ENCODE data around the gene TAS2R50. TPM values are rescaled to one million over a fixed set of nuclear protein-coding genes. Genes with fewer than 3 reads are reported as not detected.
"Not testable (repeated sequence)": the region's sequence is repeated elsewhere in the genome, so short reads cannot be mapped to it uniquely, and the experiment has no call there.

The TAS2R50 gene, protein sequence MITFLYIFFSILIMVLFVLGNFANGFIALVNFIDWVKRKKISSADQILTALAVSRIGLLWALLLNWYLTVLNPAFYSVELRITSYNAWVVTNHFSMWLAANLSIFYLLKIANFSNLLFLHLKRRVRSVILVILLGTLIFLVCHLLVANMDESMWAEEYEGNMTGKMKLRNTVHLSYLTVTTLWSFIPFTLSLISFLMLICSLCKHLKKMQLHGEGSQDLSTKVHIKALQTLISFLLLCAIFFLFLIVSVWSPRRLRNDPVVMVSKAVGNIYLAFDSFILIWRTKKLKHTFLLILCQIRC
- 0.21 and 0.24 TPM in 2 replicates for polyA plus RNA-seq (2011; rRNA removed)
- 3.7 and 6.7 TPM in 2 replicates for polyA minus RNA-seq (2011; rRNA and poly(A)+ RNA removed)

DNA sequence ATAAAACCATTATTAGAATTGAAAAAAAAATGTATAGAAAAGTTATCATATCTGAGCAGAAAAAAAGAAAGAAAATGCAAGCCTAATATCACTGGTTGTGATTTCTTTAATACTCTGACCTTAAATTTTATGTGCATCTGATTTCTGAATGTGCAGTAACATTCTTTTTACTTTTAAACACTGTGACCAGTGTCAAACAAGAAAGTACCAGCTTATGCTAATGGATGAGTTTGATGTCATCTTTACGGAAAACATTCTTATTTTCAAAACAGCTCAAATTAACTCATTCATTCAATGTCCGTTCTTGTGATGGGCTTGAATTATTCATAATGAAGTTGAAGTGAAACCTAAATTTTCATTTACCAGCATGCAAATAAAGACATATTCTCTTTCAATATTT, at the start of gene TAS2R50:
Gene TAS2R50, minus strand, starts transcription at position 101 of the 400 bp plus-strand sequence. Its CDS starts 52 bp downstream, at position 49.
- no peak for DNase-seq (ENCODE audit: low read depth, low spot score)
- ChIA-PET POLR2A (no interaction called here), CTCF (interaction anchor here (0.9 kb wide), 1 partner anchor 10 kb away, joined by 3 read pairs; no protein-coding TSS in a partner anchor)
- Histone ChIP-seq H3K4me3 (ENCODE audit: low read depth, low read length) (no peak within 1 kb of the TSS), H3K27me3 (ENCODE audit: control insufficient read depth, insufficient read depth, low read length) (no peaks in the 10 kb centered on the region), H3K9me3 (ENCODE audit: control insufficient read depth, insufficient read depth, low read length) (no peaks in the 10 kb centered on the region), H3K27ac (ENCODE audit: low read depth, low read length) (no peak within 1 kb of the TSS)
- TF ChIP-seq CTCF (IDR thresholded peaks at IDR 0.05; ENCODE audit: low read depth, low read length) = no peak

DNA sequence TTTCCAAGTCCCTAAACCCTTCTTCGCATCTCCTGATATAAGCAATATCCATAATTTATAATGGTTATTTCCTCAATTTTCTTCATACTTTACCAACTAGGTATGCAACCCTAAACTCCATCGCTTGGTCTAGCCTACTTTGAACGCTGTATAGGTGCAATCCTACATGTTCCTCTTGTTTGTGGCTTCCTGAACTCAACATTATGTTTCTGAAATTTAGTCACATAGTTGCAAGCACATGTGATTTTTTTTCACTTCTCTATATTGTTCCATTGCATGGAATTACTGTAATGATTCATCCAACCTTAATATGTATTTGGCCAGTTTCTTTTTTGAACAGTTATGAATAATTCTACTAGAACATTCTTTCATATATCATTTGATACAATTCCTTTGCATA, 47.2 kb upstream of the TAS2R50 start:
- H3K4me3 ChIP-seq (ENCODE audit: low read depth, low read length); CTCF ChIA-PET; H3K27ac ChIP-seq (ENCODE audit: low read depth, low read length); POLR2A ChIA-PET; H3K27me3 ChIP-seq (ENCODE audit: control insufficient read depth, insufficient read depth, low read length); DNase-seq (ENCODE audit: low read depth, low spot score); H3K9me3 ChIP-seq (ENCODE audit: control insufficient read depth, insufficient read depth, low read length): not testable (repeated sequence)

- ChIA-PET POLR2A (no interaction called here), CTCF (no interaction called here)
- DNase-seq (ENCODE audit: low read depth, low spot score) = no peak
- H3K9me3 ChIP-seq (ENCODE audit: control insufficient read depth, insufficient read depth, low read length) = no peaks in the 10 kb centered on the region
- H3K27me3 ChIP-seq (ENCODE audit: control insufficient read depth, insufficient read depth, low read length) = no peaks in the 10 kb centered on the region
- H3K27ac ChIP-seq (ENCODE audit: low read depth, low read length) = no peak within 1 kb of the TSS
- no peak for TF ChIP-seq CTCF (IDR thresholded peaks at IDR 0.05; ENCODE audit: low read depth, low read length)
- no peak within 1 kb of the TSS for H3K4me3 ChIP-seq (ENCODE audit: low read depth, low read length)
Measured at GRCh38 chr12:11031307-11031706, 44.6 kb upstream of the TAS2R50 start, which contains the start of gene TAS2R31. Gene TAS2R31, minus strand, starts transcription at chr12:11031407. Its CDS starts 72 bp downstream, at chr12:11031335.

DNA sequence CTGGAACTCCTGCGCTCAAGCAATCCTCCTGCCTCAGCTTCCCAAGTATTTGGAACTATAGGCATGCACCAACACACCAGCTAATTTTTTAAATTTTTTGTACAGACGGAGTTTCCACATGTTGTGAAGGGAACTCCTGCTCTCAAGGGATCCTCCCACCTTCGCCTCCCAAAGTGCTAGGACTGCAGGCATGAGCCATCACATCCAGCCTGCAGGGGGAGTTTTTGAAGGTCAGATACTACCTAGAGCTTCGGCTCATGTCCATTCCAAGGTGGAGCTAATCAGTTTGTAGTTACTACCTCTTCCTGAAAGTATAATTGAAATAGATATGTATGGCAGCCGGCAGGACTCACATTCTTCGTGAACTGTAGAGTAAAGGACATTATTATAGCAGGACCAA, 39.4 kb upstream of the TAS2R50 start:
- H3K9me3 ChIP-seq (ENCODE audit: control insufficient read depth, insufficient read depth, low read length) = 0 out of 2 replicates have a peak, but pooled peaks cover 4% of the 10 kb centered on the region
- H3K4me3 ChIP-seq (ENCODE audit: low read depth, low read length) = no peak overlapping the region
- H3K27ac ChIP-seq (ENCODE audit: low read depth, low read length) = no peak overlapping the region
- H3K27me3 ChIP-seq (ENCODE audit: control insufficient read depth, insufficient read depth, low read length) = no peaks in the 10 kb centered on the region
- ChIA-PET POLR2A (no interaction called here), CTCF (no interaction called here)
- no peak for DNase-seq (ENCODE audit: low read depth, low spot score)
- no peak for TF ChIP-seq CTCF (IDR thresholded peaks at IDR 0.05; ENCODE audit: low read depth, low read length)

DNA sequence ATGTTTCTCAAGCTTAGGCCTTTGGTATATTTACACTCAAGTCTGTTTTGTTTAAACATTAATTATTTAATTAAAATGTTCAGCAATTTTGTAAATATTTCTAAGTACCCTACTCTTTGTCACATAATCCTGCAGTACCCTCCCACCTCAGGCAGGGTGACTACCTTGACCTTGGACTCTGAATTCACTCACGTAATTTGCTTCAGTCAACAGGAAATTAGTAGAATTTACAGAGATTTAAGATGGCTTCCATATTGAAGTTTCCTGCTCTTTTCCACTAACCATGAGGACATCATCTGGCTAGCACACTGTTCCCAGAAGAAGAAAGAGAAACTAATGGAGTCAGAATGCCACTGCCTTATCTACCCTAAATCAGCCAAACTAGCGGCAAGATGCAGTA, 36.7 kb upstream of the TAS2R50 start:
- TF ChIP-seq CTCF (IDR thresholded peaks at IDR 0.05; ENCODE audit: low read depth, low read length) = no peak
- POLR2A ChIA-PET = no interaction called here
- no peak overlapping the region for H3K4me3 ChIP-seq (ENCODE audit: low read depth, low read length)

More for the DNA sequence above, 36.7 kb upstream of the TAS2R50 start:
- Histone ChIP-seq H3K27me3 (ENCODE audit: control insufficient read depth, insufficient read depth, low read length) (no peaks in the 10 kb centered on the region), H3K9me3 (ENCODE audit: control insufficient read depth, insufficient read depth, low read length) (0 out of 2 replicates have a peak, but pooled peaks cover 4% of the 10 kb centered on the region), H3K27ac (ENCODE audit: low read depth, low read length) (no peak overlapping the region)
- no peak for DNase-seq (ENCODE audit: low read depth, low spot score)
- CTCF ChIA-PET = no interaction called here
